GM12864 (cell line): ENCODE results near the gene SLCO4C1.

Experiments
- DNase-seq: peaks from one replicate; pipeline ENCODE4 v3.0.0-alpha.2; 2011; ENCODE audit warnings: low read depth
- H3K4me3 ChIP-seq: 2 replicates; pipeline ENCODE4 v1.5.1; 2011; ENCODE audit warnings: mild to moderate bottlenecking, low read depth, low read length, control low read depth
- CTCF ChIP-seq: IDR thresholded peaks from 2 replicates; pipeline ENCODE4 v1.5.1; 2011; ENCODE audit warnings: low read depth, mild to moderate bottlenecking, moderate library complexity, low read length, control low read depth, inconsistent platforms; ENCODE audit errors: missing control alignments

SLCO4C1 gene

GRCh38 chr5:102309586-102309985 lies 13.5 kb upstream of the SLCO4C1 start:
- H3K4me3 ChIP-seq, result no peak overlapping the region
- no peak for TF ChIP-seq CTCF
- DNase-seq, result no peak

- H3K4me3 ChIP-seq, result no peak overlapping the region
- DNase-seq, result no peak
- no peak for TF ChIP-seq CTCF
Observed at GRCh38 chr5:102307232-102307631, 11.1 kb upstream of the SLCO4C1 start.

GRCh38 chr5:102306121-102306520 lies 10.0 kb upstream of the SLCO4C1 start:
- no peak for DNase-seq
- no peak overlapping the region for H3K4me3 ChIP-seq
- TF ChIP-seq CTCF, result no peak

- no peak for TF ChIP-seq CTCF
- DNase-seq, result no peak
- H3K4me3 ChIP-seq, result peak overlapping the region; percentile 53
Observed at GRCh38 chr5:102295534-102296177, 428 bp downstream of the SLCO4C1 start.

GRCh38 chr5:102294886-102295395 lies 1.1 kb downstream of the SLCO4C1 start:
- no peak for DNase-seq
- TF ChIP-seq CTCF, result no peak
- peak overlapping the region; percentile 53; the same call in 1 of the 2 replicates for H3K4me3 ChIP-seq

GRCh38 chr5:102290004-102290403 lies 6.1 kb downstream of the SLCO4C1 start:
- TF ChIP-seq CTCF, result no peak
- no peak for DNase-seq

More at GRCh38 chr5:102290004-102290403, 6.1 kb downstream of the SLCO4C1 start:
- no peak overlapping the region for H3K4me3 ChIP-seq
